Endothelial cell of umbilical vein (primary cell): ENCODE measurements around the gene SFI1. TPM values are rescaled to one million over a fixed set of nuclear protein-coding genes. Genes with fewer than 3 reads are reported as not detected.
"Not testable (repeated sequence)": the region's sequence is repeated elsewhere in the genome, so short reads cannot be mapped to it uniquely, and the experiment has no call there.

Source experiments
- BruUV-seq: library from RNA; stranded (reverse); fragments of 400-500 nt; replicated peaks from 2 replicates; lab custom pipeline; 2021; lab: Mats Ljungman, UMichigan
- CTCF ChIA-PET: fragments of 300-600, 350-600 bp; sonication (Branson Sonifier 250); formaldehyde crosslinking; loops from one replicate; lab custom pipeline; 2021; ENCODE audit warnings: antibody characterized with exemption, inconsistent platforms; lab: Charles Lee
- POLR2A ChIA-PET: fragments of 300-600, 350-600 bp; sonication (Branson Sonifier 250); formaldehyde crosslinking; loops from one replicate; lab custom pipeline; 2021; ENCODE audit warnings: antibody characterized with exemption, inconsistent platforms; lab: Charles Lee
- DNase-seq: peaks from one replicate; pipeline ENCODE4 v3.0.0-alpha.2; 2011; ENCODE audit warnings: low read depth, low spot score
- FAIRE-seq: peaks from 2 replicates; lab custom pipeline; 2011; peaks lifted over from hg19 to GRCh38; lab: Jason Lieb, UNC
- H2AFZ ChIP-seq: 2 replicates; pipeline ENCODE4 v1.6.0; 2012; ENCODE audit warnings: low read depth, low read length, control low read depth, inconsistent platforms
- H3K27ac ChIP-seq: 2 replicates; pipeline ENCODE4 v1.5.1; 2011; ENCODE audit warnings: low read depth, mild to moderate bottlenecking, control low read depth, low read length, moderate library complexity; ENCODE audit not compliant: insufficient read depth
- H3K27me3 ChIP-seq, 2 experiments: 2 replicates each; pipeline versions ENCODE4 v1.6.0 to v1.6.1; 2011; ENCODE audit warnings: low read length in 2 of 2, mixed read lengths in 1 of 2; ENCODE audit not compliant: control insufficient read depth in 2 of 2, insufficient read depth in 2 of 2
- H3K36me3 ChIP-seq, 2 experiments: 2 replicates in 1 of 2; 3 replicates in 1 of 2; pipeline ENCODE4 v1.5.1; 2011; ENCODE audit warnings: low read length in 2 of 2, mild to moderate bottlenecking in 1 of 2, moderate library complexity in 1 of 2; ENCODE audit not compliant: control insufficient read depth in 2 of 2, insufficient read depth in 2 of 2; ENCODE audit errors: extremely low read depth in 1 of 2
- H3K4me1 ChIP-seq: 3 replicates; pipeline ENCODE4 v1.5.1; 2011; ENCODE audit warnings: mild to moderate bottlenecking, low read length; ENCODE audit not compliant: control insufficient read depth, insufficient read depth; ENCODE audit errors: extremely low read depth
- H3K4me2 ChIP-seq: 2 replicates; pipeline ENCODE4 v1.6.1; 2011; ENCODE audit warnings: low read length, control low read depth, mixed read lengths; ENCODE audit not compliant: insufficient read depth
- H3K4me3 ChIP-seq, 3 experiments: fragments of 200-600 bp in 1 of 3; sonication (generic), shearing (Covaris generic) in 1 of 3; replicated peaks in 1 of 3; 2 replicates each; pipeline ENCODE4 v1.5.1; 2011 to 2016; ENCODE audit warnings: control low read depth in 3 of 3, low read length in 3 of 3, mild to moderate bottlenecking in 2 of 3, inconsistent platforms in 1 of 3, low read depth in 1 of 3, moderate library complexity in 1 of 3; ENCODE audit not compliant: insufficient read depth in 1 of 3
- H3K79me2 ChIP-seq: 2 replicates; pipeline ENCODE4 v1.6.0; 2012; ENCODE audit warnings: low read length, inconsistent platforms; ENCODE audit not compliant: control insufficient read depth, insufficient read depth
- H3K9ac ChIP-seq: replicated peaks from 2 replicates; pipeline ENCODE3; 2011; ENCODE audit warnings: low read length, control low read depth; ENCODE audit not compliant: insufficient read depth; ENCODE audit errors: extremely low read depth
- H3K9me1 ChIP-seq: replicated peaks from 3 replicates; pipeline ENCODE4 v1.6.0; 2011; ENCODE audit warnings: mild to moderate bottlenecking, low read length; ENCODE audit not compliant: control insufficient read depth, insufficient read depth; ENCODE audit errors: extremely low read depth
- H3K9me3 ChIP-seq: replicated peaks from 2 replicates; pipeline ENCODE4 v1.5.1; 2012; ENCODE audit warnings: low read length, inconsistent platforms; ENCODE audit not compliant: control insufficient read depth, insufficient read depth
- H4K20me1 ChIP-seq: replicated peaks from 2 replicates; pipeline ENCODE3; 2011; ENCODE audit warnings: mild to moderate bottlenecking, low read length; ENCODE audit not compliant: control insufficient read depth, insufficient read depth; ENCODE audit errors: extremely low read depth
- CTCF ChIP-seq, 2 donors: IDR thresholded peaks; 1 replicate in 1 of 2; 2 replicates in 1 of 2; pipeline ENCODE4 v1.5.1; 2011; ENCODE audit warnings: low read length in 2 of 2, mild to moderate bottlenecking in 2 of 2, moderate library complexity in 2 of 2, control low read depth in 1 of 2, inconsistent platforms in 1 of 2, low read depth in 1 of 2; ENCODE audit not compliant: insufficient read depth in 1 of 2; ENCODE audit errors: extremely low read depth in 1 of 2
- EZH2 ChIP-seq: IDR thresholded peaks from 2 replicates; pipeline ENCODE4 v1.6.1; 2012; ENCODE audit warnings: borderline replicate concordance, low read depth, mild to moderate bottlenecking, moderate library complexity, low read length, inconsistent platforms; ENCODE audit not compliant: severe bottlenecking
- FOS ChIP-seq: IDR thresholded peaks from 2 replicates; pipeline ENCODE4 v1.6.1; 2011; ENCODE audit warnings: mild to moderate bottlenecking, low read length, moderate library complexity, borderline replicate concordance; ENCODE audit not compliant: insufficient read depth
- JUN ChIP-seq: IDR thresholded peaks from 2 replicates; pipeline ENCODE4 v1.6.1; 2011; ENCODE audit warnings: borderline replicate concordance, low read depth; ENCODE audit not compliant: insufficient read length, insufficient read depth
- dilution Hi-C: fragments of 300-500 bp; cut with MboI; formaldehyde crosslinking; loops from one replicate; pipeline ENCODE4 v1.15.0; 2019; ENCODE audit warnings: low sequenced_read_pairs; ENCODE audit not compliant: extremely low pct_ligation_motif_present
- intact Hi-C: fragments of 100-400 bp; cut with micrococcal nuclease; formaldehyde crosslinking; loops from one replicate; pipeline ENCODE4 v1.10.0; 2022
- polyA plus RNA-seq, 4 experiments: library from polyadenylated mRNA; depleted of rRNA in 3 of 4; stranded (reverse) in 3 of 4; unstranded in 1 of 4; fragments of >200 nt; gene quantifications; 2 replicates each; pipeline versions ENCODE4 v1.2.1 to v1.2.3, GENCODE V29; 2011 to 2012; ENCODE audit warnings: missing spikeins in 1 of 4
- total RNA-seq: library from RNA; stranded (reverse); gene quantifications from 2 replicates; pipeline ENCODE4 v1.2.3, GENCODE V29; 2021

SFI1 gene
- total and polyA plus RNA-seq, 2 donors (not counting 3 experiments of a cell fraction or from before 2014, with no cell fraction given): 12.5 to 46.4 TPM

GRCh38 chr22:31550871-31551370, 54.6 kb downstream of the SFI1 start:
- Histone ChIP-seq H2AFZ (no peak overlapping the region), H3K4me2 (no peak overlapping the region), H3K9me1 (no peaks in the 10 kb centered on the region), H3K79me2 (no peaks in the 10 kb centered on the region), H3K27ac (no peak overlapping the region), H3K36me3 (peaks cover 2 to 4% of the 10 kb centered on the region in 2 experiments), H4K20me1 (no peaks in the 10 kb centered on the region), H3K4me3 (no peak overlapping the region), H3K9ac (no peak overlapping the region), H3K27me3 (no peaks in the 10 kb centered on the region), H3K4me1 (no peaks in the 10 kb centered on the region), H3K9me3 (no peaks in the 10 kb centered on the region)
- dilution Hi-C loops (no loop called here), intact Hi-C loops (no loop called here)
- FAIRE-seq: no peak
- DNase-seq: no peak
- POLR2A ChIA-PET: no interaction called here
- CTCF ChIA-PET: no interaction called here
- BruUV-seq: no TSS peak
- TF ChIP-seq EZH2: no peak

DNA sequence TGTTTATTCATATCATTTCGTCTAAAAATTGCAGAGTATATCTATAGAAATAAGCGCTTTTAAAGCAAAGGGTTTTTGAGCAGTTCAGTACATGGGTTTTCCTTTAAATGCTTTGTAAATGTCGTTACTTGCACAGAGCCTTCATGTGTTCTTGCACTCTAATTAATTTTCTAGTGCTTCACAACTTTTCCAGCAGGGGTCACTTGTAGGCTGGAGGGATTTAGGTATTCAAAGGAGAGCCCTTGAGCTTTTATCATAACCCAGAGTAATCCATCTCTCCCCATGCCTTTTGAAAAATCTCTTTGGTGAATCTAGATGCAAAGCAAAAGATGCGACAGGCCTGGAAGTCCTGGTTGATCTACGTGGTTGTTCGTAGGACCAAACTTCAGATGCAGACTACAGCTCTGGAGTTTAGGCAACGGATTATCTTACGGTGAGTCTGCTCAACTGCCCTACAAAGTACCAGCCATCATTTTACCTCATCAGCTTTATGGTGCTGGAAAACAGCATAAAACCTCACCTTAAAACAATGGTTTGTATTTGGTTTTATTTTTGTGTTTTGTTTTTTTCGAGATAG, 60.4 kb downstream of the SFI1 start:
- Histone ChIP-seq H3K9ac (no peak overlapping the region), H3K27me3 (no peaks in the 10 kb centered on the region), H2AFZ (no peak overlapping the region), H3K36me3 (peaks cover 2 to 4% of the 10 kb centered on the region in 2 experiments), H3K4me1 (peaks cover 2% of the 10 kb centered on the region), H3K4me3 (no peak overlapping the region), H4K20me1 (no peaks in the 10 kb centered on the region), H3K9me3 (no peaks in the 10 kb centered on the region), H3K4me2 (no peak overlapping the region), H3K79me2 (no peaks in the 10 kb centered on the region), H3K9me1 (no peaks in the 10 kb centered on the region), H3K27ac (no peak overlapping the region)
- DNase-seq (peak; percentile 53), FAIRE-seq (peak; percentile 58)
- dilution Hi-C loops: no loop called here
- POLR2A ChIA-PET: no interaction called here
- intact Hi-C loops: loop anchor here (1.0 to 5.0 kb wide), 3 partner anchors 46 to 414 kb away; no protein-coding TSS in a partner anchor
- no TSS peak for BruUV-seq
- TF ChIP-seq JUN: no peak
- TF ChIP-seq FOS: no peak
- peak; percentile 41 to 58 for TF ChIP-seq CTCF (IDR thresholded peaks at IDR 0.05; ENCODE audit: extremely low read depth in 1 of 2, insufficient read depth in 1 of 2, low read depth in 1 of 2, low read length in 2 of 2)
- CTCF ChIA-PET: interaction anchor here (0.6 to 7.3 kb wide), 44 partner anchors 11 to 709 kb away, joined by 3 to 216 read pairs (median 4); partner anchors contain the start of gene PISD

DNA sequence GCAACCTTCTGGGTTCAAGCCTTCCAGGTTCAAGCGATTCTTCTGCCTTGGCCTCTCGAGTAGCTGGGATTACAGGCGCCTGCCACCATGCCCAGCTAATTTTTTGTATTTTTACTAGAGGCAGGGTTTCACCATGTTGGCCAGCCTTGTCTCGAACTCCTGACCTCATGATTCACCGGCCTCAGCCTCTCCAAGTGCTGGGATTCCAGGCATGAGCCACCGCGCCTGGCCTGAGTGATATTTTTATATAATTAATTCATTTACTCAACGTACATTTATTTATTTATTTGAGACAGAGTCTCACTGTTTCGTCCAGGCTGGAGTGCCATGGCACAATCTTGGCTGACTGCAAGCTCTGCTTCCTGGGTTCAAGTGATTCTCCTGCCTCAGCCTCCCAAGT, 62.2 kb downstream of the SFI1 start:
- H3K27me3 ChIP-seq, H4K20me1 ChIP-seq, POLR2A ChIA-PET, H3K9me3 ChIP-seq, dilution Hi-C loops, BruUV-seq, DNase-seq, H3K9ac ChIP-seq, H2AFZ ChIP-seq, H3K9me1 ChIP-seq, FAIRE-seq, H3K4me3 ChIP-seq, H3K79me2 ChIP-seq, H3K36me3 ChIP-seq, H3K27ac ChIP-seq, H3K4me1 ChIP-seq, H3K4me2 ChIP-seq: not testable (repeated sequence)
- CTCF ChIA-PET: interaction anchor here (7.3 kb wide), 1 partner anchor 77 kb away, joined by 216 read pairs; no protein-coding TSS in a partner anchor
- intact Hi-C loops: loop anchor here (5.0 kb wide), 1 partner anchor 44 kb away; no protein-coding TSS in a partner anchor
